ENCODE measurements around the gene SIGLEC15. TPM values are rescaled to one million over a fixed set of nuclear protein-coding genes. Genes with fewer than 3 reads are reported as not detected.
"Not testable (repeated sequence)": the region's sequence is repeated elsewhere in the genome, so short reads cannot be mapped to it uniquely, and the experiment has no call there.

Gene SIGLEC15
- polyA plus RNA-seq, 2 of the 4 experiments (the other 2 are of a cell fraction): not detected

DNA sequence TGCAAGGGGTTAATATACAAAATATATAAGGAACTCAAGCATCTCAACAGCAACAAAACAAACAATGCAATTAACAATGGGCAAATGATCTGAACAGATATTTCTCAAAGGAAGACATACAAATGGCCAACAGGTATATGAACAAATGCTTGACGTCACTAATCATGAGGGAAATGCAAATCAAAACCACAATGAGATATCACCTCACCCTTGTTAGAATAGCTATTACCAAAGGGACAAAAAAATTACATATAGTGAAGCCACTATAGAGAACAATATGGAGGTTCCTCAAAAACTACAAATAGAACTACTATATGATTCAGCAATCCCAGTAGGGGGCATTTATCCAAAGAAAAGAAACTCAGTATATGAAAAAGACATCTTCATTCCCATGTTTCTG lies 3.8 kb upstream of the SIGLEC15 start:
- 94% methylated on average over 1 of the region's 1 CpG for WGBS (ENCODE audit: missing lambda C conversion rate)
- Histone ChIP-seq H3K4me1 (no peaks in the 10 kb centered on the region), H3K9me3 (no peaks in the 10 kb centered on the region), H3K4me2 (no peak overlapping the region), H3K27ac (no peak overlapping the region), H3K4me3 (no peak overlapping the region)
- FAIRE-seq (no peak), ATAC-seq (no peak), DNase-seq (ENCODE audit: low read depth in 1 of 2, low spot score in 1 of 2) (no peak)
- POLR2A ChIA-PET: no interaction called here
- CTCF ChIA-PET: interaction anchor here (1.1 kb wide), 1 partner anchor 96 kb away, joined by 3 read pairs; no protein-coding TSS in a partner anchor
- TF ChIP-seq FOXS1 (CRISPR knock-in tag; IDR thresholded peaks at IDR 0.05) (no peak), CHD2 (IDR thresholded peaks at IDR 0.05; ENCODE audit: low read length, partially characterized antibody) (no peak), EHMT2 (IDR thresholded peaks at IDR 0.05; ENCODE audit: low read depth) (no peak), SMC3 (IDR thresholded peaks at IDR 0.05) (no peak), FOSL2 (IDR thresholded peaks at IDR 0.05) (no peak), FOSL2 (CRISPR knock-in tag; IDR thresholded peaks at IDR 0.05) (no peak), RARB (CRISPR knock-in tag; IDR thresholded peaks at IDR 0.05) (no peak), CBX2 (IDR thresholded peaks at IDR 0.05; ENCODE audit: borderline replicate concordance, low read depth) (no peak), TFCP2L1 (CRISPR knock-in tag; IDR thresholded peaks at IDR 0.05) (no peak), JUN (IDR thresholded peaks at IDR 0.05) (no peak), HOXB5 (CRISPR knock-in tag; IDR thresholded peaks at IDR 0.05) (no peak), HOXA7 (CRISPR knock-in tag; IDR thresholded peaks at IDR 0.05) (no peak), ZSCAN20 (CRISPR knock-in tag; IDR thresholded peaks at IDR 0.05) (no peak), CBX8 (IDR thresholded peaks at IDR 0.05) (no peak)
- TF ChIP-seq, protein P1, sequence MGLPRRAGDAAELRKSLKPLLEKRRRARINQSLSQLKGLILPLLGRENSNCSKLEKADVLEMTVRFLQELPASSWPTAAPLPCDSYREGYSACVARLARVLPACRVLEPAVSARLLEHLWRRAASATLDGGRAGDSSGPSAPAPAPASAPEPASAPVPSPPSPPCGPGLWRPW (IDR thresholded peaks at IDR 0.05): no peak
- TF ChIP-seq, protein P2, sequence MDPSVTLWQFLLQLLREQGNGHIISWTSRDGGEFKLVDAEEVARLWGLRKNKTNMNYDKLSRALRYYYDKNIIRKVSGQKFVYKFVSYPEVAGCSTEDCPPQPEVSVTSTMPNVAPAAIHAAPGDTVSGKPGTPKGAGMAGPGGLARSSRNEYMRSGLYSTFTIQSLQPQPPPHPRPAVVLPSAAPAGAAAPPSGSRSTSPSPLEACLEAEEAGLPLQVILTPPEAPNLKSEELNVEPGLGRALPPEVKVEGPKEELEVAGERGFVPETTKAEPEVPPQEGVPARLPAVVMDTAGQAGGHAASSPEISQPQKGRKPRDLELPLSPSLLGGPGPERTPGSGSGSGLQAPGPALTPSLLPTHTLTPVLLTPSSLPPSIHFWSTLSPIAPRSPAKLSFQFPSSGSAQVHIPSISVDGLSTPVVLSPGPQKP (IDR thresholded peaks at IDR 0.05; ENCODE audit: low read depth, low read length): no peak
- TF ChIP-seq, protein P3, sequence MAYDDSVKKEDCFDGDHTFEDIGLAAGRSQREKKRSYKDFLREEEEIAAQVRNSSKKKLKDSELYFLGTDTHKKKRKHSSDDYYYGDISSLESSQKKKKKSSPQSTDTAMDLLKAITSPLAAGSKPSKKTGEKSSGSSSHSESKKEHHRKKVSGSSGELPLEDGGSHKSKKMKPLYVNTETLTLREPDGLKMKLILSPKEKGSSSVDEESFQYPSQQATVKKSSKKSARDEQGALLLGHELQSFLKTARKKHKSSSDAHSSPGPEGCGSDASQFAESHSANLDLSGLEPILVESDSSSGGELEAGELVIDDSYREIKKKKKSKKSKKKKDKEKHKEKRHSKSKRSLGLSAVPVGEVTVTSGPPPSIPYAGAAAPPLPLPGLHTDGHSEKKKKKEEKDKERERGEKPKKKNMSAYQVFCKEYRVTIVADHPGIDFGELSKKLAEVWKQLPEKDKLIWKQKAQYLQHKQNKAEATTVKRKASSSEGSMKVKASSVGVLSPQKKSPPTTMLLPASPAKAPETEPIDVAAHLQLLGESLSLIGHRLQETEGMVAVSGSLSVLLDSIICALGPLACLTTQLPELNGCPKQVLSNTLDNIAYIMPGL (CRISPR knock-in tag; IDR thresholded peaks at IDR 0.05; ENCODE audit: borderline replicate concordance): no peak
- TF ChIP-seq, protein P4, sequence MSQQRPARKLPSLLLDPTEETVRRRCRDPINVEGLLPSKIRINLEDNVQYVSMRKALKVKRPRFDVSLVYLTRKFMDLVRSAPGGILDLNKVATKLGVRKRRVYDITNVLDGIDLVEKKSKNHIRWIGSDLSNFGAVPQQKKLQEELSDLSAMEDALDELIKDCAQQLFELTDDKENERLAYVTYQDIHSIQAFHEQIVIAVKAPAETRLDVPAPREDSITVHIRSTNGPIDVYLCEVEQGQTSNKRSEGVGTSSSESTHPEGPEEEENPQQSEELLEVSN (IDR thresholded peaks at IDR 0.05; ENCODE audit: borderline replicate concordance, low read depth): no peak

DNA sequence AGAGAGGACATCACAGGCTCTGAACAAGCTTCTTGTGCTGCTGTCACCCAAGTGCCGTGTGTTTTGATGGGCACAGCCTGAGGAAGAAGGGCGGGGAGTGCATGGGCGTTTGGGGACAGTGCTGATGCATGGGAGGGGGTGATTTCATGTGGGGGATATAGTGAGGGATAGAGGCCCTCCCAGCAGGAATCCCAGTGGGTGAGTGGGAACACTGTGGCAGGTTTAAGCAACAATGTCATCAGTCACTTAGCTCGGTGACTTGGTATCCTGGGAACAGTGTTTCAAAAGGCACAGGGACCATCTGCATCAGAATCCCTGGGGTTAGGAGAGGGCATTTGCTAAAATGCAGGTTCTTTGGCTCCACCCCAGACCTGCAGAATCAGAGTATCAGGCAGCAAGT lies 609 bp downstream of the SIGLEC15 start:
- H3K27ac ChIP-seq: no peak overlapping the region
- no peak overlapping the region for H3K4me2 ChIP-seq
- ChIA-PET POLR2A (no interaction called here), CTCF (interaction anchor here (0.8 kb wide), 1 partner anchor 103 kb away, joined by 3 read pairs; no protein-coding TSS in a partner anchor)
- no peak for DNase-seq (ENCODE audit: low read depth in 1 of 2, low spot score in 1 of 2)
- TF ChIP-seq RNF2 (IDR thresholded peaks at IDR 0.05; ENCODE audit: borderline replicate concordance, low read depth) (no peak), GATA3 (IDR thresholded peaks at IDR 0.05; ENCODE audit: borderline replicate concordance) (no peak), CBX8 (IDR thresholded peaks at IDR 0.05) (no peak), HOXB13 (CRISPR knock-in tag; IDR thresholded peaks at IDR 0.05; ENCODE audit: low read depth) (no peak), CEBPB (IDR thresholded peaks at IDR 0.05) (no peak), EHMT2 (IDR thresholded peaks at IDR 0.05; ENCODE audit: low read depth) (no peak), HDAC2 (IDR thresholded peaks at IDR 0.05) (no peak), FOSL2 (IDR thresholded peaks at IDR 0.05) (no peak), FOSL2 (CRISPR knock-in tag; IDR thresholded peaks at IDR 0.05) (no peak), JUN (IDR thresholded peaks at IDR 0.05) (no peak)
- TF ChIP-seq, protein P5, sequence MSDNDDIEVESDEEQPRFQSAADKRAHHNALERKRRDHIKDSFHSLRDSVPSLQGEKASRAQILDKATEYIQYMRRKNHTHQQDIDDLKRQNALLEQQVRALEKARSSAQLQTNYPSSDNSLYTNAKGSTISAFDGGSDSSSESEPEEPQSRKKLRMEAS (IDR thresholded peaks at IDR 0.05): no peak
- TF ChIP-seq, protein P2 (IDR thresholded peaks at IDR 0.05; ENCODE audit: low read depth, low read length): no peak
- TF ChIP-seq, protein P6, sequence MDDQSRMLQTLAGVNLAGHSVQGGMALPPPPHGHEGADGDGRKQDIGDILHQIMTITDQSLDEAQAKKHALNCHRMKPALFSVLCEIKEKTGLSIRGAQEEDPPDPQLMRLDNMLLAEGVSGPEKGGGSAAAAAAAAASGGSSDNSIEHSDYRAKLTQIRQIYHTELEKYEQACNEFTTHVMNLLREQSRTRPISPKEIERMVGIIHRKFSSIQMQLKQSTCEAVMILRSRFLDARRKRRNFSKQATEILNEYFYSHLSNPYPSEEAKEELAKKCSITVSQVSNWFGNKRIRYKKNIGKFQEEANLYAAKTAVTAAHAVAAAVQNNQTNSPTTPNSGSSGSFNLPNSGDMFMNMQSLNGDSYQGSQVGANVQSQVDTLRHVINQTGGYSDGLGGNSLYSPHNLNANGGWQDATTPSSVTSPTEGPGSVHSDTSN (IDR thresholded peaks at IDR 0.05): no peak
- no peak for FAIRE-seq
- ATAC-seq: no peak
- no peak overlapping the region for H3K4me3 ChIP-seq
- H3K9me3 ChIP-seq: no peaks in the 10 kb centered on the region
- WGBS (ENCODE audit: missing lambda C conversion rate): 88% methylated on average over 1 of the region's 4 CpGs
- H3K4me1 ChIP-seq: peaks cover 6% of the 10 kb centered on the region; the same call in 1 of the 3 replicates

DNA sequence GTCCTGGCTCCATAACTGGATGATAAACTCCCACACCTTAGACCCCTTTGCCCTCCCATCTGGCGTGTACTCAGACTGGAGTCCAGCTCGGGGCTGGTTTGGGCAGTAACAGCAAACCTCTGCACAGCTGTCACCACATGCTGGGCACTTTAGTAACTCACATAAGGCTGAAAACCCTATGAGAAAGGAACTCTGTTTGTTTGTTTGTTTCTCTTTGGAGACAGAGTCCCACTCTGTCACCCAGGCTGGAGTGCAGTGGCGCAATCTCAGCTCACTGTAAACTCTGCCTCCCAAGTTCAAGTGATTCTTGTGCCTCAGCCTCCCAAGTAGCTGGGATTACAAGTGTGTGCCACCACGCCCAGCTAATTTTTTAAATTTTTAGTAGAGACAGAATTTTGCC lies 1.2 kb downstream of the SIGLEC15 start:
- H3K4me2 ChIP-seq; H3K4me3 ChIP-seq; DNase-seq (ENCODE audit: low read depth in 1 of 2, low spot score in 1 of 2); H3K9me3 ChIP-seq; CTCF ChIA-PET; ATAC-seq; H3K27ac ChIP-seq; POLR2A ChIA-PET; FAIRE-seq; H3K4me1 ChIP-seq: not testable (repeated sequence)
- 83% methylated on average over 4 of the region's 4 CpGs for WGBS (ENCODE audit: missing lambda C conversion rate)
